Ammon's horn (tissue), 1 donor: ENCODE data around the gene HSPA1A.
"Not testable (repeated sequence)": the region's sequence is repeated elsewhere in the genome, so short reads cannot be mapped to it uniquely, and the experiment has no call there.

Experiments
- DNase-seq: peaks from one replicate; pipeline ENCODE4 v3.0.0-alpha.2; 2016; ENCODE audit warnings: low spot score

HSPA1A gene

GRCh38 chr6:31836474-31837368, 21.4 kb downstream of the HSPA1A start:
- no peak for DNase-seq

DNA sequence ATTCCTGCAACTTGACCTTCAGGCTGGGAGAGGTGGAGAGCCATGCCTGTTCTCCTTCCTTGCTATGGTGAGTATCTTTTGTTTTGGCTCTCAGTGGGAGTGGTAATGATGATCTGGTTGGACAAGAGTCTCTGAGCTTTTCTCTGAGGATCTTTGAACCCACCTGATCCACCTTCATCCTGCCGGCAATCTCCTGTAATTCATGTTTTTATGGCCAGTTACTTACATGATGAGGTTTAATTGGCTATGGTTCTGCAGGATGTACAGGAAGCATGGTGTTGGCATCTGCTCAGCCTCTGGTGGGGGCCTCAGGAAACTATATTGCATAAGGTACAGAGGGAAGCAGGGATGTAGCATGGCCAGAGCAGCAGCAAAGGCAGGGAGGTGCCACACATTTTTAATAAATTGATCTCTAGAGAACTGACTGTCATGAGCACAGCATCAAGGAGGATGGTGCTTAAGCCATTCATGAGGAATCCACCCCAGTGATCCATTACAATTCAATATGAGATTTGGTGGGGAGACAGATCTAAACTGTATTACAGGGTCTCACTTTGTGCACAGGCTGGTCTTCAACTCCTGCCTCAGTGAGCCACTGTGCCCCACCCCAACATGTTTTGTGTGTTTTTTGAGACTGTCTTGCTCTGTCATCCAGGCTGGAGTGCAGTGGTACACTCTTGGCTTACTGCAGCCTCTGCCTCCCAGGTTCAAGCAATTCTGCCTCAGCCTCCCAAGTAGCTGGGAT, 22.2 kb downstream of the HSPA1A start:
- DNase-seq: no peak

DNA sequence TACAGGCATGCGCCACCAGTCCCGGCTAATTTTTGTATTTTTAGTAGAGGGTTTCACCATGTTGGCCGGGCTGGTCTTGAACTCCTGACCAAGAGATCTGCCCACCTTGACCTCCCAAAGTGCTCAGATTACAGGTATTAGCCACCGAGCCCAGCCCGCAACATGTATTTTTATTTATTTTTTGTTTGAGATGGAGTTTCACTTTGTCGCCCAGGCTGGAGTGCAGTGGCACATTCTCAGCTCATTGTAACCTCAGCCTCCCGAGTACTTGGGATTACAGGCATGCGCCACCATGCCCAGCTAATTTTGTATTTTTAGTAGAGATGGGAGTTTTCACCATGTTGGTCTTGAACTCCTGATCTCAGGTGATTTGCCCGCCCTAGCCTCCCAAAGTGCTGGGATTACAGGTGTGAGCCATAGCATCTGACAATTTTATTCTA, 22.8 kb downstream of the HSPA1A start:
- not testable (repeated sequence) for DNase-seq

DNA sequence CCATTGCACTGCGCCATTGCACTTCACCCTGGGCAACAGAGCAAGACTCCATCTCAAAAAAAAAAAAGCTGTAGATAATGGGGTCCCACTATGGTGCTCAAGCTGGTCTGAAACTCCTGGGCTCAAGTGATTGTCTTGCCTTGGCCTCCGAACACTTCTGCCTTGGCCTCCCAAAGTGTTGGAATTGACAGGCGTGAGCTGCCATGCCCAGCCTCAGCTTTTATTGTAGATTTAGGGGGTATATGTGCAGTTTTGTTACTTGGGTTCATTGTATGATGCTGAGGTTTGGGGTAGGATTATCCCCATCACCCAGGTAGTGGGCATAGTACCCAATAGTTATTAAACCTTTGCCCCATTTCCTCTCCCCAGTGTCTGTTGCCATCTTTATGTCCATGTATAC, 23.6 kb downstream of the HSPA1A start:
- DNase-seq: no peak

- DNase-seq: not testable (repeated sequence)
Observed at GRCh38 chr6:31839779-31840126, 24.4 kb downstream of the HSPA1A start.

- DNase-seq: no peak
Observed at GRCh38 chr6:31842053-31842452, 26.7 kb downstream of the HSPA1A start.

- no peak for DNase-seq
Observed at GRCh38 chr6:31844507-31844906, 29.2 kb downstream of the HSPA1A start.

GRCh38 chr6:31847276-31847978, 32.1 kb downstream of the HSPA1A start:
- no peak for DNase-seq

DNA sequence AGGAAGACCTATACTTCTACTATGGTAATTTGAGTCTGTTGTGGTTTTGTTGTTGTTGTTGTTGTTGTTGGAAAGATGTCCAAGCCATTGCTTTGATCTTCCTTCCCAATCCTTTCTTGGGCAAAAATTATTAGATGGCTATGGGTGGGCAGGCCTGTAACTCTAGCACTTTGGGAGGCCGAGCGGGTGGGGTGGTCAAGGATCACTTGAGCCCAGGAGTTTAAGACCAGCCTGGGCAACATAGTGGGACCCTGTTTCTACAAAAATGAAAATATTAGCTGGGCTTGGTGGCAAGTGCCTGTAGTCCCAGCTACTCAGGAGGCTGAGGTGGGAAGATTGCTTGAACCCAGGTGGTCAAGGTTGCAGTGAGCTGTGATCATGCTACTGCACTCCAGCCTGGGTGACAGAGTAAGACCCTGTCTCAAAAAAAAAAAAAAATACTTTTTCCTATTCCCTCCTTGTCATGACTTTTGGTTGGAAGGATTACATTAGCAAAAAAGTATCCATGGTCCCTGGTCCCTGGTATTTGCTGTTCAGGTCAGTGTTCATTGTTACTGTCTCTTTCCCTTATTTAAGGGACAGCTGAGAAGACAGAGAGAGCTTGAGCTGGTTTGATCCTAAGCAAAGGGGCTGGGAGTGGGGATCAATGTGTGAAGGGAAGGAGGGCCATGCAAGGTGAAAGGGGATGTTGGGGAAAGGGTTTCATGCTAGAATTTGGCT, 35.6 kb downstream of the HSPA1A start:
- DNase-seq: no peak

- DNase-seq: no peak
Observed at GRCh38 chr6:31851485-31851832, 36.1 kb downstream of the HSPA1A start.

DNA sequence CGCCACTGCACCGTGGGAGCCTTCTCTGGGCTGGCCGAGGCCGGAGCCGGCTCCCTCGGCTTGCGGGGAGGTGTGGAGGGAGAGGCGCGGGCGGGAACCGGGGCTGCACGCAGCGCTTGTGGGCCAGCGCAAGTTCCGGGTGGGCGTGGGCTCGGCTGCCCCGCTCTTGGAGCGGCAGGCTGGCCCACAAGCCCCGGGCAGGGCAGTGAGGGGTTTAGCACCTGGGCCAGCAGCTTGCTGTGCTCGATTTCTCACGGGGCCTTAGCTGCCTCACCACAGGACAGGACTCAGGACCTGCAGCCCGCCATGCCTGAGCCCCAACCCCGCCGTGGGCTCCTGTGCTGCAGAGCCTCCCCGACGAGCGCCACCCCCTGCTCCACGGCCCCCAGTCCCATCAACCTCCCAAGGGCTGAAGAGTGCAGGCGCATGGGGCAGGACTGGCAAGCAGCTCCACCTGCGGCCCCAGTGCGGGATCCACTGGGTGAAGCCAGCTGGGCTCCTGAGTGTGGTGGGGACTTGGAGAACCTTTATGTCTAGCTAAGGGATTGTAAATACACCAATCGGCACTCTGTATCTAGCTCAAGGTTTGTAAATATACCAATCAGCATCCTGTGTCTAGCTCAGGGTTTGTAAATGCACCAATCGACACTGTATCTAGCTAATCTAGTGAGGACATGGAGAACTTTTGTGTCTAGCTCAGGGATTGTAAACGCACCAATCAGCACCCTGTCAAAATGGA, 36.8 kb downstream of the HSPA1A start:
- not testable (repeated sequence) for DNase-seq

- DNase-seq: not testable (repeated sequence)
Observed at GRCh38 chr6:31857774-31858173, 42.4 kb downstream of the HSPA1A start.

GRCh38 chr6:31858707-31859106, 43.4 kb downstream of the HSPA1A start:
- no peak for DNase-seq

GRCh38 chr6:31859923-31860322, 44.6 kb downstream of the HSPA1A start:
- DNase-seq: no peak

DNA sequence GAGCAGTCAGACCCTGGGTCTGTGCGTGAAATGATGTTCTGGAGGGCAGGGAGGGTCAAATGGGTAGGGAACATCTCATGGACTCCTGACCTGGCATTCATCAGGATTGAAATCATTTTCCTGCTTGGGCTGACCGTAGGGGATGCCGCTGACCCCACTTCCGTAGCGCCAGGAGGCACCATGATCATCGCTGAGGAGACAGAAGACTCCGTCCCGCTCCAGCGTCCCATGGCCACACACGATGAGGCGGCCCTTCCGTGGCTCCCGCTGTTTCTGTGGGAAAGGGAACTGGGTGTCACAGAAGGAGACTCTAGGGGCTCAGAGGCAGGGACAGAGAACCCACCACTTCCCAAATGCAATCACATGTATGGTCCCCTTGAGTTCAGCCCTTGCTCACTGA, 45.0 kb downstream of the HSPA1A start:
- DNase-seq: no peak

GRCh38 chr6:31861150-31861549, 45.8 kb downstream of the HSPA1A start:
- DNase-seq: no peak

GRCh38 chr6:31861919-31862343, 46.6 kb downstream of the HSPA1A start:
- DNase-seq: no peak

DNA sequence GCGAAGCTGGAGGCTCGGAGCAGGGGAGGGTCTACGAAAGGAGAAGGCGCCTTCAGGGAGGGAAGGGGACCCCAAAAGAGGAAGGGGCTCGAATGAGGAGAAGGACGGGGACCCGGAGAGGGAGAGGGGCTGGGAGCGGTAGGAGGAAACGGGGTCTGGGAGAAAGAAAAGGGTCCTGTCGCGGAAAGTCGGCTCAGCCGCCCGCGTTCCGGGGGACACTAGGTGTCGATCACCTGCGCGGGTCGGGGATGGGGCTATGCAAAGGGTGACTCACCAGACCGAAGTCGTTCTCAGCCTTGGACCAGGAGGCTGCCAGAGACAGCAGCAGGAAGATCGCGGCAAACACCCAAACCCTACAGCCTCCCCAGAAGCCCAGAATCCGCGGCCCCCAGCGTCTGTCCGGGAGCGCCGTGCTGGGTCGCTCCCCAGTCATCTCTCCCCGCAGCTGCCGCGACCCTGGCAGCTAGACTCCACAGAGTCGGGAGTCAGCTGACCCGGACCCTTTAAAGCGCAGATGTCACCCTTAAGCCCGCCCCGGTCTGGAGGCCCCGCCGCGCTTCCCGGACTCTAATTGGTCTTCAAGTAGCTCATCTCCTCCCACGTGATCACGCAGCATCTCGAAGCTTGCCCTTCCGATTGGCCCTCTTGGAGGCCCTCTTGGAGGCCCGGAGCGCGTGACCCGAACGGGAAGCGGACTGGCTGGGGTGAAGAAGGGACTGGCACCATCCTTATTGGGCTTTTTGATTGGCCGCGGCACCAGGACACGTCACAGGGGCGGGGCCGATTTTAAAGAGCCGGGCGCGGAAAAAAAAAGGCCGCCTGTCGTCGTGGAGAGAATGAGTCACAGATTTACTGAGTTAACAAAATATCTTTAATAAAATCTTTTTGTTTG, 47.2 kb downstream of the HSPA1A start, which contains the start of gene NEU1:
Gene NEU1 (minus strand): TSS at position 478 of the 892 bp plus-strand sequence. CDS start 45 bp downstream, at position 433.
- peak; percentile 100 for DNase-seq

DNA sequence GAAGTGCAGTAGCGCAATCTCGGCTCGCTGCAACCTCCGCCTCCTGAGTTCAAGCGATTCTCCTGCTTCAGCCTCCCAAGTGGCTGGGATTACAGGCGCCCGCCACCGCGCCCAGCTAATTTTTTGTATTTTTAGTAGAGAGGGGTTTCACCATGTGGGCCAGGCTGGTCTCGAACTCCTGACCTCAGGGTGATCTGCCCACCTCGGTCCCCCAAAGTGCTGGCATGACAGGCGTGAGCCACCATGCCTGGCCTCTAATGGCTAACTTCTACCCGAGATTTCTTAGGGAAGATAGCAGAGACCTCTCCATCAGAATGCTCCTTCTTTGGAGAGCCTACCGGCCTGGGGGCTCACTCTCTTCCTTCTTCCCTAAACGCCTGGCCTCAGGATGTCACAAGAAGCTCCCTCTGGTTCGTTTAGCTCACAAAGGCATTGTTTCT, 48.8 kb downstream of the HSPA1A start:
- DNase-seq: not testable (repeated sequence)

- no peak for DNase-seq
Observed at GRCh38 chr6:31864818-31865204, 49.5 kb downstream of the HSPA1A start.
